NCI-H1930 (cell line): ENCODE data around the gene KCNRG.
"Not testable (repeated sequence)": the region's sequence is repeated elsewhere in the genome, so short reads cannot be mapped to it uniquely, and the experiment has no call there.

ENCODE experiments used
- DNase-seq, 2 experiments: peaks; one replicate each; lab custom pipeline; 2025; lab: John Stamatoyannopoulos, UW

Gene KCNRG

DNA sequence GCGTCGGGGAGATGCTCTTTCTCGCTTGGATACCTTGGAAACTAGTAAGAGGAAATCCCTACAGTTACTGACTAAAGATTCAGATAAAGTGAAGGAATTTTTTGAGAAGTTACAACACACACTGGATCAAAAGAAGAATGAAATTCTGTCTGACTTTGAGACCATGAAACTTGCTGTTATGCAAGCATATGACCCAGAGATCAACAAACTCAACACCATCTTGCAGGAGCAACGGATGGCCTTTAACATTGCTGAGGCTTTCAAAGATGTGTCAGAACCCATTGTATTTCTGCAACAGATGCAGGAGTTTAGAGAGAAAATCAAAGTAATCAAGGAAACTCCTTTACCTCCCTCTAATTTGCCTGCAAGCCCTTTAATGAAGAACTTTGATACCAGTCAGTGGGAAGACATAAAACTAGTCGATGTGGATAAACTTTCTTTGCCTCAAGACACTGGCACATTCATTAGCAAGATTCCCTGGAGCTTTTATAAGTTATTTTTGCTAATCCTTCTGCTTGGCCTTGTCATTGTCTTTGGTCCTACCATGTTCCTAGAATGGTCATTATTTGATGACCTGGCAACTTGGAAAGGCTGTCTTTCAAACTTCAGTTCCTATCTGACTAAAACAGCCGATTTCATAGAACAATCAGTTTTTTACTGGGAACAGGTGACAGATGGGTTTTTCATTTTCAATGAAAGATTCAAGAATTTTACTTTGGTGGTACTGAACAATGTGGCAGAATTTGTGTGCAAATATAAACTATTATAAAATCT, 2.7 kb upstream of the KCNRG start:
- DNase-seq, result no peak

DNA sequence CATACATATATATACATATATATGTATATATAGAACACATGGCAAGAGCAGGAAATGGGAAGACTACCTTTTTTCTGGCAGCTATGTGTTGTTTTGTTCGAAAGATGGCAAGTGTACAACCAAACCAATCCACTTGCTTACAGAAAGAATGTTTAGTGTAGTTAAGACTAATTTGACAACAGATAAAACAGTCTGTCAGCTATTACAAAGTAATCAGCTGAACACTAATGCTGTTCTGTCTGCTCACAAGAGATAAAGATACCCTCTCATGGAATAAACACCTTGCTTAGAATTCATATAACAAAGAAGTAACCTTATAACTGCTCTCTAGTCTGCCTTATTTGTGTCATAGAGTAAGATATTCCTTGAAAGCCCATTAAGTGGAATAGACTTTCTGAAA, 858 bp upstream of the KCNRG start:
- DNase-seq, result no peak

DNA sequence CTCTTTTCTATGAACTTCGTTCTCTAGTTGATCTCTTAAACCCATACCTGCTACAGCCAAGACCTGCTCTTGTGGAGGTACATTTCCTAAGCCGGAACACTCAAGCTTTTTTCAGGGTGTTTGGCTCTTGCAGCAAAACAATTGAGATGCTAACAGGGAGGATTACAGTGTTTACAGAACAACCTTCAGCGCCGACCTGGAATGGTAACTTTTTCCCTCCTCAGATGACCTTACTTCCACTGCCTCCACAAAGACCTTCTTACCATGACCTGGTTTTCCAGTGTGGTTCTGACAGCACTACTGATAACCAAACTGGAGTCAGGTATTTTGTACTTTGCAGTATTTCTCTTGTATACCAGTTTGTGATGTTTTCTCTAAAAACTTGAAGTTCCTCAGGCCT, 506 bp downstream of the KCNRG start:
- DNase-seq, result no peak

DNA sequence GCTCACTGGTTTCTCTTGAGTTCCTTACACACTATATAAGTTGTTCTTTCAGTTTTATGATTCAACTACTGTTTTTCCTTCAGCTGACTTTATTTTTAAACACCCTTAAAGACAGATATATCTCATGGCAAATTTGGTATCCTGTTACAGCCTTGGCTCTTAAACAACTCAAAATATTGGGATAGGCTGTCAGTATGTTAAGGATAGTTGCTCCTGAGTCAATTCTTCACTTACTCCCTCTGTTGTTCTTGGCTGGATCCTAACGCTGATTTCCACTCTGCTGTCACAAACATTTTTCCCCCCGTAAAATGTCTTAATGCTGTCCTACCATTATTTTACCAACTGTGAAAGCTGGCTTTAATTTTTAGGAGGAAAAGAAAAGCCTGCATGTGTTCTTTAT, 1.2 kb downstream of the KCNRG start:
- DNase-seq, result no peak

DNA sequence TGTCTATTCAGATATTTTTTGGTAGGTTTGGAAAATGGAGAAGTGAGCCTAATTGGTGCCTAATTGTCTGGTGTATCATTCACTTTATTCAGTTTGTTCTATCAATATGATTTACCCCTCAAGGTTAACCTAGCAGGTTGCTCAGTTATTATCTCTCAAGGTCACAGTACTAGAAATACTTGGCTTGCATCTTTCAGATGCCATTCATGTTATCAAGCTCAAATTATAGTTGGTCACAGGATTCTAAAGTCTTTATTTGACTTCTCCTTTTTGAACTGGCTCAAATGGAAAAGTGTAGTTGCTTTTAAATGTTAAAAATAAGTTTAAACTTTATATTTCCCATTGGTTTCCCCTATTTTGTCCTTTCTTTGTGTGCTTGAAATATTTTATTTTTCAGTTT, 2.6 kb downstream of the KCNRG start:
- no peak for DNase-seq

DNA sequence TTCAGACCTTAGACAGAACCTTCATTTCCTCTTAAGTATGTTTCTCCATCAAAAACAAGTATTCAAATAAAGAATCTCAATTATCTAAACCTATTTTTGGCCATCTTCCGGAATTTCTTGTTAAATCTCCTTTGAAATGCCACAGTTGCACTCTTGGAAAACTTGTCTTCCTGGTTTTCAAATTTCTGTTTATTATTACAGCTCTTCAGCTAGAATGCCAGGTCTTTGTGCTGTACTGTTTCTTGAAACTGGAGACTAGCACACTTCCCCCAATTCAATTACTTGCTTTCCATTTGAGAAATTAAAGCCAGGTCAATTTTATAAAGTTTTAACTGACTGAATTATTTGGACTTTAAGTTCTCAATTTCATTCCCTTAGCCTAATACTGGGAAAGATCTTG, 10.2 kb downstream of the KCNRG start:
- DNase-seq, result no peak

DNA sequence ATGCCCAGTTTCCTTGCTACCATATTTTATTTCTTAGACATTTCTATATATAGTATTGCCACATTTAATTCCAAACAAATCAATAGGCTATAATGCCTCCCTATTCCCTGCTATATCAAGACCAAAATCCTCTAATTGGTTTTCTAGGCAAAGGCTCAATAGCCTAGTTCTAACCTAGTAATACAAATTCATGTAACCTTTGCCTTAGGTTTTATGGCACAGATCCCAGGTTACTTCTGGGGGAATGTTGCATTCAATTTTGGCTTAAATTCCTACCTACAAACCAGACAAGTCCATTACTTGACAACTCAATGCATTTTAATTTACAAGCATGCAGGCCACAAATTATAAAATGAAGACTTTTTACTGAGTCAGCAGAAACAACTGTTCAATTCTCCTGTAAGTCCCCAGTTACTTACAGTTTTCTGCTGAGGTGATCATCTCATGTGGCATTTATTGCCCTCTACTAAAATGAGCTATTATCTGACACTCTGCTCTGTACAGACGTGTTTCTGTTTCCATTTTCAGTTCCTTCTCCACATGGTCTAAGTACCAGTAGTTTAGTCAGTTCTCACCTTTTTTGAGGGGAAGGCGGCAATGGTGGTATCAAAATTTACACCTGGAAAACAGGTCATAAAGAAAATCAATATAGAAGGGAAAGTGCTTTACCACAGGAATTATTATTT, 11.7 kb downstream of the KCNRG start:
- no peak for DNase-seq

DNA sequence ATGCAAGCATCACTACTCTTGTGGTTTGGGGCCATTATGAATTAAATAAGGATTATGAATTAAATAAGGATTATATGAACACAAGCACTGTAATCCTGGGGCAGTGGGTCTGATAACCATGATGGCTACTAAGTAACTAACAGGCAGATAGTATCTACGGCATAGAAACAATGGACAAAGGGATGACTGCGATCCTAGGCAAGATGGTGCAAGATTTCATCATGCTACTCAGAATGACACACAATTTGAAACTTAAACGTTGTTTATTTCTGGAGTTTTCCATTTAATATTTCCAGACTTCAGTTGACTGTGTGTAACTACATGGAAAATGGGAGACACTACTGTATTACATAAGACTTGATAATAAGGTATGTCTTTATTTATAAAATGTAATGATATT, 15.1 kb downstream of the KCNRG start:
- peak in 1 of 2 experiments; percentile 46 for DNase-seq

DNA sequence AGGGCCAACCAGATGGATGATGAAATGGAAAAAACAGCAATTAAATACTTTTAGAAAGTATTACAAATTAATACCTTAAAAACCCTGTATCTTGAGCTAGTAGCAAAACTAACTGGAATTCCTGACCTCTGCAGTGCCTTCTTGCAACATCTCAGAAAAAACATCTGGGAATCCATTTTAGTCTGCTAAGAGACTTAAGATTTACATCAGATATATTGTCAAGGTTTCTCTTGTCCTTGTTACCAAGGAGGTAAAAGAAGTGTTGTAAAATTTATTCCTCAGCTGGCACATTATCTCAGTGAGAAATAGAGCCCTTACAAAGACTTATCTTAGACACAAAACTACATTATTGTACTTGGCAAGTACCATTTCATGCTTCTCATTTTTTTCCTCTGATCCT, 18.5 kb downstream of the KCNRG start:
- DNase-seq, result no peak

DNA sequence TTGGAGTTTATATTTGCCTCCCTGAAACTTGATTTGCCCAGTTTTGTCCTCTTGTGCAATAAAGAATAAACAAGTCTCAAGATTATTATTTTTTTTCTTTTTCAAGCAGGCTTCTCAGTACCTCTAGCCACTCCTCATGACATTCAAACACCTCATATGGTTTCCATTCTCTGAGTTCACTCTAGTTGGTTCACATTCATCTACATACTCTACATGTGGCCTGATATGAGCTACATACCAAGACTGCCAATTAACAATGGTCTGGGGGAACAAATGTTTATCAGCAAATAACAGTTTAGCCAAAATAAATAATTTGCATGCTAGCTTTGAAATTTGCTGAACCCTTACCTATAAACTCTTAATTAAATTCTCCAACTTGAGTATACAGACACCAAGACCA, 22.5 kb downstream of the KCNRG start:
- DNase-seq, result no peak

DNA sequence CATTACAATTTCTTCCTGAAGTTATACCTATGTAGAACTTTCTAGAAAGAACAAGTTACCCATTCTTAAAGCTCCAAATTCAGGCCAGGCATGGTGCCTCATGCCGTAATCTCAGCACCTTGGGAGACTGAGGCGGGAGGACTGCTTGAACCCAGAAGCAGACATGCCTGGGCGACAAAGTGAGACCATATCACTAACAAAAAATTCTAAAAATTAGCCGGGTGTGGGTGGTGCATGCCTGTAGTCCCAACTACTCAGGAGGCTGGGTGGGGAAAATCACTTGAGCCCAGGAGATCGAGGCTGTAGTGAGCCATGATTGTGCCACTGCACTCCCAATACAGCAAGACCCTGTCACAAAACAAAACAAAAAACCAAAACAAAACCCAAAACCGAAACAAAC, 23.0 kb downstream of the KCNRG start:
- DNase-seq, result no peak

DNA sequence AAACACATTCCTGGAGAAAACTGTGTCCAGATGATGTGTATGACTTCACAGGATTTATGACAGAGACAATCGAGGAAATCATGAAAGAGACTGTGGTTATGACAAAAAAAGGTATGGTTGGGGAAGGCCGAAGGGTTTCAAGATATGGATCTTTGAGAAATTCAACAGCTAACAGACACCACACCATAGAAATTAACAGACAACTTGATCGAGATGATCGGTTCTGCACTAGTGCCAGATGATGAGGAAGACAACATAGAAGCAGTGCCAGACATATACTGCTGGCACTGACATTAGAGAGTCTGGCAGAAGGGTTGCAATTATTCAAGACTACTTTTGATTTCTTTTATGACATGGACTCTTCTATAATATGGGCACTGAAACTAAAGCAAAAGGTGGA, 37.2 kb downstream of the KCNRG start:
- DNase-seq, result no peak

DNA sequence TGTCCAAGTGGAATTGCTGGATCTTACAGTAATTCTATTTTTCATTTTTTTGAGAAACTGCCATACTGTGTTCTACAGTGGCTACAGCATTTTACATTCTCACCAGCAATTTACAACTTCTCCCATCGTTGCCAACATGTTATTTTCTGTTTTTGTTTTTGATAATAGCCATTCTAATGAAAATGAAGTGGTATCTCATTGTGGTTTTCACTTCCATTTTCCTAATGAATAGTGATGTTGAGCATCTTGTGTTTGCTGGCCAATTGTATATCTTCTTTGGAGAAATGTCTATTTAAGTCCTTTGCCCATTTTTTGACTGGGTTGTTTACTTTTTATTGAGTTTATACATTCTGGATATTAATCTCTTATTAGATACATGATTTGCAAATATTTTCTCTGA, 38.6 kb downstream of the KCNRG start:
- DNase-seq, result no peak

DNA sequence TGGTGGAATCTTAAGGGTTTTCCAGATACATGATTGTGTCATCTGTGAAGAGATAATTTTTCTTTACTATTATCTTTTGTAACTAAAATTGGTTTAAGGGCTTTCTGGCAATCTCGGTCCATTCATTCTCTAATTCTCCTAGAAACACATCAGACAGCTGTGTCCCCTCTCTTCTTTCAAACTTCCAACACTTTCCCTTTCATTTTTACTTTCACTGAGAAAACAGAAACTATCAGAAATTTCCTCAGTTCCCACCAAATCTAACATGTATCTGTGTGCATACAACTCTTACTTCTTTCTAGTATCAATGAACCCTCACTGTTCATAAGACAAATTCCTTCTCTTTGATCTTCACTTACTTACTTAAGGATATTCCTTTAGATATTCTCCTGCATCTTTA, 40.2 kb downstream of the KCNRG start:
- no peak for DNase-seq

DNA sequence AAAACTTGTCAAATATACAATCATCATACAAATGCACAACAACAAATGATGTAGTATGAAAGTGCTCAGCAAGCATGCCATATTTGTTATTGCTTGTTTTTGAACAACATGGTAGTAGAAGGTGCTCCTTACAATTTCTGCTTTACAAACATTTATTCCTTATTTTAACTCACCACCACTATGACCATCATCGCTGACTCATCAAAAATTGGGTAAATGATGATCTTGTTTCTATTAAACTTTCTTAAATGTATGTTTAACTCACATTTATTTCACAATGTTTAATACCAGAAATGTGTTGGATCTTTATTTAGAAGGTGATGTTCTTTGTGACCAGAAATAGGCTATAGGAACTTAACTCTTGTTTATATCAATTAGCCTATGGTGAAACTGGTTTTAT, 45.5 kb downstream of the KCNRG start:
- DNase-seq, result no peak

DNA sequence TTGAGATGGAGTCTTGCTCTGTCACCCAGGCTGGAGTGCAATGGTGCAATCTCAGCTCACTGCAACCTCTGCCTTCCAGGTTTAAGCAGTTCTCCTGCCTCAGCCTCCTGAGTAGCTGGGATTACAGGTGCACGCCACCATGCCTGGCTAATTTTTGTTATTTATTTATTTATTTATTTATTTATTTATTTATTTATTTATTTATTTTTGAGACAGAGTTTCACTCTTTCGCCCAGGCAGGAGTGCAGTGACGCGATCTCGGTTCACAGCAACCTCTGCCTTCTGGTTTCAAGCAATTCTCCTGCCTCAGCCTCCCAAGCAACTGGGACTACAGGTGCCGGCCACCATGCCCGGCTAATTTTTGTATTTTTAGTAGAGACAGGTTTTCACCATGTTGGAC, 47.1 kb downstream of the KCNRG start:
- DNase-seq, result not testable (repeated sequence)

DNA sequence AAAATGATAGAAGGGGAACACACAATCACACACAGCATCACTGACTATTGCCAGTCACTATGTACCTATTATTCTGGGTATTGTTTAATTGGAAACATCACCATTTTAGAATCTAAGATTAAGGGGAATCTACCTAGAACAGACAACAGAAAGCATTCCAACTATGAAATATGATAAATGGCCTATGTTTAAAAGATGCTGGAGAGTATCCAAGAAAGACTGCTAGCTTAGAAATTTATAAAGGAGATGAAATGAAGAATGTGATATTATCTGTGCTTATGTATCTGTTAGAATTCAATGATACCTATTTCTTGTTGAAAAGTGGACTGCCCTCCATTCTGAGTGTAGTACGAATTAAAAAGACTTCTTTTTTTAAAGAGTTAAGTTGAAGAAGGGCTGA, 50.5 kb downstream of the KCNRG start:
- no peak for DNase-seq

DNA sequence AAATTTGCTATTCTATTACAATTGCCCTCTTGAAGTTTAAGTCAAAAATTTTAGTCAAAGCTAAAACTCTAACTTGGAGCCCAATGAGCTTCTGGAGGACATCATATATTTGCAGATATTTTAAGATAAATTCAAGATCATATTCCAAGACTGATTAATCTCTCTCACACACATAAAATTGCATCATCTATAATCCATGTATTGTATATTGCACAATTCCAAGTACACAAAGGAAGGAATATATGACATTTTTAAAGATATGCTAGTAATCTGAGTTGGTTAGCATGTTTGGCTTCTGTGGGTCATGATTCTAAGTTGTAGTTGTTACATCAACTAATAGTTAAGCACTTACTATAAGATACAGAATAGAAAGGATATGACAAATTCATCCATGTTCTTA, 53.3 kb downstream of the KCNRG start:
- no peak for DNase-seq

DNA sequence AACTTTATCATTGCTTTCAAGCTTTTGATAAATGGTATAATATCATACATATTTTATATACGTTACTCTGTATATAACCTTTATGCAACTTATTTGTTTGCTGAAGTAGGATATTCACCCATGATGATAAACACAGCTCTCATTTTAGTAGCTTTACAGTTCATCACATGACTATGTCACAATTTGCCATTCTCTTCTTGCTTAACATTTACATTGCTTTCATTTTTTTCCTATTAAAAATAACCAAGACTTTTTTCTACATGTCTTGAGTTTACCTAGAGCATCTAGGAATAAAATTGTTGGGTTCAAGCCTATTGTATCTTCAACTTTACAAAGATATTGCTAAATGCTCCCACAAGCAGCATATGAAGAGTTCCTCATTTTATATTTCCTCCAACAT, 54.0 kb downstream of the KCNRG start:
- DNase-seq, result no peak

DNA sequence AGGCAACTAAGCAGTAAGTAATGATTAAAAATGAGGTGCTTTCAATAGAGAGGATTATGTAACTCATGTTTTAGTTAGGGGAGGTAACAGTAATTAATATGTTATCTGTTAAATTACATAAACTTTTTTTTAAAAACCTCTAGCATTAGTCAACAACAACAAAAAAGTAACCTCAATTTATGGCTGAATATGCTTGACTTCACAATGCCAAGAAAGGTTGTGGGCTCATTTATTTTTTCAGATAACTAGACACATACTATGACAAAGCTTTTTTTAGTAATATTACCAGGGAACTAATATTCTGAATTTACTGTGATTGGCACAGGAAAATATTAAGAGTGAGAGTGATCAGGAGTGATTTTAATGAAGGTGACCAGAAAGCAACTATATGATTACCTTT, 54.9 kb downstream of the KCNRG start:
- no peak for DNase-seq
